PC-9 (cell line): ENCODE data around the gene SIAH2. TPM values are rescaled to one million over a fixed set of nuclear protein-coding genes. Genes with fewer than 3 reads are reported as not detected.
A peak's percentile ranks its signal among the peaks of the same experiment; 100 is the strongest.

Source experiments
- Bru-seq: library from RNA; stranded (reverse); fragments of 400-500 nt; gene quantifications from one replicate; lab custom pipeline; 2021; lab: Mats Ljungman, UMichigan
- BruChase-seq, 2 experiments: library from RNA; stranded (reverse); fragments of 400-500 nt; gene quantifications; one replicate each; lab custom pipeline; 2021; lab: Mats Ljungman, UMichigan
- BruUV-seq: library from RNA; stranded (reverse); fragments of 400-500 nt; replicated peaks from 2 replicates; lab custom pipeline; 2021; lab: Mats Ljungman, UMichigan
- CTCF ChIA-PET: fragments of 300-600 bp; sonication (Branson Sonifier 250); formaldehyde crosslinking; loops from one replicate; lab custom pipeline; 2022; ENCODE audit warnings: antibody characterized with exemption; lab: Charles Lee
- POLR2A ChIA-PET: fragments of 300-600 bp; sonication (Branson Sonifier 250); formaldehyde crosslinking; loops from one replicate; lab custom pipeline; 2022; ENCODE audit warnings: antibody characterized with exemption; ENCODE audit not compliant: unreplicated experiment; lab: Charles Lee
- DNase-seq, 2 experiments: peaks; one replicate each; pipeline versions ENCODE4 v3.0.0 to v3.0.0-alpha.2; 2015 to 2022; ENCODE audit warnings: mixed read lengths in 1 of 2
- H2AFZ ChIP-seq: fragments of 200-600 bp; sonication (generic); 2 replicates; pipeline ENCODE4 v1.8.1; 2017; ENCODE audit warnings: antibody characterized with exemption
- H3F3A ChIP-seq: fragments of 200-600 bp; sonication (generic); 2 replicates; pipeline ENCODE4 v1.8.1; 2017; ENCODE audit warnings: antibody characterized with exemption, mild to moderate bottlenecking, low read depth; ENCODE audit not compliant: insufficient read depth
- H3K27ac ChIP-seq: fragments of 200-600 bp; sonication (generic); 2 replicates; pipeline ENCODE4 v1.6.1; 2016; ENCODE audit warnings: mixed run types
- H3K27me3 ChIP-seq: fragments of 200-600 bp; sonication (generic); 2 replicates; pipeline ENCODE4 v1.6.1; 2016; ENCODE audit warnings: low read depth, mixed run types; ENCODE audit not compliant: insufficient read depth
- H3K36me3 ChIP-seq: fragments of 200-600 bp; sonication (generic); 2 replicates; pipeline ENCODE4 v1.6.1; 2016; ENCODE audit warnings: low read depth, mixed run types
- H3K4me1 ChIP-seq: fragments of 200-600 bp; sonication (generic); replicated peaks from 2 replicates; pipeline ENCODE4 v1.6.1; 2016; ENCODE audit warnings: mixed run types; ENCODE audit not compliant: insufficient read depth
- H3K4me2 ChIP-seq: fragments of 200-600 bp; sonication (generic); 2 replicates; pipeline ENCODE4 v1.6.1; 2017; ENCODE audit warnings: mixed run types
- H3K4me3 ChIP-seq: fragments of 200-600 bp; sonication (generic); 2 replicates; pipeline ENCODE4 v1.6.1; 2016; ENCODE audit warnings: mixed run types
- H3K79me2 ChIP-seq: fragments of 200-600 bp; sonication (generic); 2 replicates; pipeline ENCODE4 v1.6.1; 2017; ENCODE audit warnings: low read depth, mixed run types
- H3K9me2 ChIP-seq: fragments of 200-600 bp; sonication (generic); 2 replicates; pipeline ENCODE4 v1.8.1; 2017; ENCODE audit warnings: mild to moderate bottlenecking; ENCODE audit not compliant: insufficient read depth
- H3K9me3 ChIP-seq: fragments of 200-600 bp; sonication (generic); 2 replicates; pipeline ENCODE4 v1.8.1; 2016; ENCODE audit warnings: low read depth; ENCODE audit not compliant: insufficient read depth
- H4K20me1 ChIP-seq: fragments of 200-600 bp; sonication (generic); 2 replicates; pipeline ENCODE4 v1.8.1; 2017; ENCODE audit not compliant: insufficient read depth
- EZH2 ChIP-seq: fragments of 200-600 bp; sonication (generic); IDR thresholded peaks from 2 replicates; pipeline ENCODE4 v1.8.0; 2017; ENCODE audit warnings: antibody characterized with exemption, low read depth
- intact Hi-C: fragments of 100-400 bp; cut with micrococcal nuclease; formaldehyde crosslinking; loops from one replicate; pipeline ENCODE4 v1.10.0; 2022; ENCODE audit not compliant: unreplicated experiment
- long read RNA-seq: library from polyadenylated mRNA; stranded (forward); transcript quantifications from one replicate; pipeline ENCODE4 v2.0.0, GENCODE V29; 2022
- total RNA-seq: library from RNA; stranded (reverse); gene quantifications from 2 replicates; pipeline ENCODE4 v1.2.3, GENCODE V29; 2021
- TF ChIP-seq, protein P1 (sequence below): fragments of 200-600 bp; sonication (generic); conservative IDR thresholded peaks from 2 replicates; pipeline ENCODE4 v1.6.1; 2017; ENCODE audit warnings: mixed run types, antibody characterized with exemption, mild to moderate bottlenecking, moderate library complexity

SIAH2 gene
- 19.4 and 20.3 TPM in 2 replicates for total RNA-seq
- percentile 86 among the genes with signal in this experiment for Bru-seq, nascent RNA
- percentile 80 among the genes with signal in this experiment for BruChase-seq, experiment 1, labeled RNA remaining after a 2-hour chase
- BruChase-seq, experiment 2, labeled RNA remaining after a 6-hour chase: percentile 67 among the genes with signal in this experiment
- long read RNA-seq, transcript SIAH2-201 (2 exons, 2,517 nt): major isoform, 61 of 65 reads
- long read RNA-seq, partial matches to known transcripts: 0 of 65 reads
- long read RNA-seq, other reads (novel, unspliced or antisense): 4 of 65 reads

GRCh38 chr3:150763122-150763840 is at the start of gene SIAH2:
TSS of gene SIAH2 (minus strand) at chr3:150763169. CDS start at chr3:150762849, 320 bp downstream.
- DNase-seq: peak; percentile 88 to 95
- Histone ChIP-seq H3K27me3 (no peaks in the 10 kb centered on the region), H3K36me3 (0 out of 2 replicates have a peak, but pooled peaks cover 13% of the 10 kb centered on the region), H4K20me1 (peaks cover 16% of the 10 kb centered on the region; the same call in 1 of the 2 replicates), H3K79me2 (peaks cover 39% of the 10 kb centered on the region), H3K27ac (peak within 1 kb of the TSS; percentile 84), H3K4me1 (peaks cover 55% of the 10 kb centered on the region), H3K4me3 (peak within 1 kb of the TSS; percentile 69), H3K4me2 (peak within 1 kb of the TSS; percentile 83), H2AFZ (peak within 1 kb of the TSS; percentile 93), H3F3A (peaks cover 16% of the 10 kb centered on the region), H3K9me3 (no peaks in the 10 kb centered on the region), H3K9me2 (no peaks in the 10 kb centered on the region)
- intact Hi-C loops: loop anchor here (1.0 to 10.0 kb wide), 7 partner anchors 23 to 322 kb away; partner anchors contain the start of genes EIF2A, MED12L, SELENOT and SERP1
- ChIA-PET CTCF (interaction anchor here (0.6 to 2.0 kb wide), 5 partner anchors 41 to 777 kb away, joined by 3 to 7 read pairs (median 4); no protein-coding TSS in a partner anchor), POLR2A (interaction anchor here (0.5 to 0.7 kb wide), 7 partner anchors 102 to 794 kb away, joined by 3 to 14 read pairs (median 3); partner anchors contain the start of gene SELENOT)
- no TSS peak for BruUV-seq
- TF ChIP-seq EZH2: no peak
- TF ChIP-seq, protein P1, sequence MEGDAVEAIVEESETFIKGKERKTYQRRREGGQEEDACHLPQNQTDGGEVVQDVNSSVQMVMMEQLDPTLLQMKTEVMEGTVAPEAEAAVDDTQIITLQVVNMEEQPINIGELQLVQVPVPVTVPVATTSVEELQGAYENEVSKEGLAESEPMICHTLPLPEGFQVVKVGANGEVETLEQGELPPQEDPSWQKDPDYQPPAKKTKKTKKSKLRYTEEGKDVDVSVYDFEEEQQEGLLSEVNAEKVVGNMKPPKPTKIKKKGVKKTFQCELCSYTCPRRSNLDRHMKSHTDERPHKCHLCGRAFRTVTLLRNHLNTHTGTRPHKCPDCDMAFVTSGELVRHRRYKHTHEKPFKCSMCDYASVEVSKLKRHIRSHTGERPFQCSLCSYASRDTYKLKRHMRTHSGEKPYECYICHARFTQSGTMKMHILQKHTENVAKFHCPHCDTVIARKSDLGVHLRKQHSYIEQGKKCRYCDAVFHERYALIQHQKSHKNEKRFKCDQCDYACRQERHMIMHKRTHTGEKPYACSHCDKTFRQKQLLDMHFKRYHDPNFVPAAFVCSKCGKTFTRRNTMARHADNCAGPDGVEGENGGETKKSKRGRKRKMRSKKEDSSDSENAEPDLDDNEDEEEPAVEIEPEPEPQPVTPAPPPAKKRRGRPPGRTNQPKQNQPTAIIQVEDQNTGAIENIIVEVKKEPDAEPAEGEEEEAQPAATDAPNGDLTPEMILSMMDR: no peak

DNA sequence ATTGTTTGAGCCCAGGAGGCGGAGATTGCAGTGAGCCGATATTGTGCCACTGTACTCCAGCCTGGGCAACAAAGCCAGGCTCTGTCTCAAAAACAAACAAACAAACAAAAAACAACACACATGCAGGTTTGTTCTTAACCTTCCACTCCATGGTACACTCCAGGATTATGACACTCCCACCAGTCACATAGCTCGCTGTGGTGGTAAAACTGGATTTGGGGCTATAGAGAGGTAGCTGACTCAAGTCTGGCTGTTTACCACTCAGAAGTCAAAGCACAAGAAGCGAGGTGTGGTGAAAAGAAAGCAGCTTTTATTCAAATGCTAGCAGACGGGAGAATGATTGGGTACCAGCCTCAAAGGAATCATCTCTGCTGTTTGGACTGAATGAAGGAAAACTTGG is 49.0 kb upstream of the SIAH2 start:
- Histone ChIP-seq H3K4me2 (no peak overlapping the region), H3K4me3 (no peak overlapping the region), H3K9me2 (no peaks in the 10 kb centered on the region), H4K20me1 (no peaks in the 10 kb centered on the region), H3K27ac (no peak overlapping the region), H3F3A (no peaks in the 10 kb centered on the region), H3K9me3 (no peaks in the 10 kb centered on the region), H2AFZ (no peak overlapping the region), H3K4me1 (no peaks in the 10 kb centered on the region), H3K36me3 (no peaks in the 10 kb centered on the region), H3K79me2 (no peaks in the 10 kb centered on the region), H3K27me3 (no peaks in the 10 kb centered on the region)
- intact Hi-C loops: no loop called here
- no peak for TF ChIP-seq EZH2
- TF ChIP-seq, protein P1: no peak
- no TSS peak for BruUV-seq
- CTCF ChIA-PET: no interaction called here
- POLR2A ChIA-PET: no interaction called here
- no peak for DNase-seq

- Histone ChIP-seq H3K27me3 (no peaks in the 10 kb centered on the region), H2AFZ (no peak overlapping the region), H3K36me3 (no peaks in the 10 kb centered on the region), H3K4me1 (no peaks in the 10 kb centered on the region), H3K27ac (no peak overlapping the region), H3K9me2 (no peaks in the 10 kb centered on the region), H4K20me1 (no peaks in the 10 kb centered on the region), H3K79me2 (no peaks in the 10 kb centered on the region), H3K9me3 (no peaks in the 10 kb centered on the region), H3F3A (no peaks in the 10 kb centered on the region), H3K4me2 (no peak overlapping the region), H3K4me3 (no peak overlapping the region)
- TF ChIP-seq, protein P1: no peak
- no peak for TF ChIP-seq EZH2
- intact Hi-C loops: no loop called here
- POLR2A ChIA-PET: no interaction called here
- DNase-seq: no peak
- BruUV-seq: no TSS peak
- CTCF ChIA-PET: no interaction called here
Observed at GRCh38 chr3:150810641-150811040, 47.7 kb upstream of the SIAH2 start.
